ENCODE results near the gene MESP2.

The MESP2 gene, protein sequence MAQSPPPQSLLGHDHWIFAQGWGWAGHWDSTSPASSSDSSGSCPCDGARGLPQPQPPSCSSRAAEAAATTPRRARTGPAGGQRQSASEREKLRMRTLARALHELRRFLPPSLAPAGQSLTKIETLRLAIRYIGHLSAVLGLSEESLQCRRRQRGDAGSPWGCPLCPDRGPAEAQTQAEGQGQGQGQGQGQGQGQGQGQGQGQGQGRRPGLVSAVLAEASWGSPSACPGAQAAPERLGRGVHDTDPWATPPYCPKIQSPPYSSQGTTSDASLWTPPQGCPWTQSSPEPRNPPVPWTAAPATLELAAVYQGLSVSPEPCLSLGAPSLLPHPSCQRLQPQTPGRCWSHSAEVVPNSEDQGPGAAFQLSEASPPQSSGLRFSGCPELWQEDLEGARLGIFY

DNA sequence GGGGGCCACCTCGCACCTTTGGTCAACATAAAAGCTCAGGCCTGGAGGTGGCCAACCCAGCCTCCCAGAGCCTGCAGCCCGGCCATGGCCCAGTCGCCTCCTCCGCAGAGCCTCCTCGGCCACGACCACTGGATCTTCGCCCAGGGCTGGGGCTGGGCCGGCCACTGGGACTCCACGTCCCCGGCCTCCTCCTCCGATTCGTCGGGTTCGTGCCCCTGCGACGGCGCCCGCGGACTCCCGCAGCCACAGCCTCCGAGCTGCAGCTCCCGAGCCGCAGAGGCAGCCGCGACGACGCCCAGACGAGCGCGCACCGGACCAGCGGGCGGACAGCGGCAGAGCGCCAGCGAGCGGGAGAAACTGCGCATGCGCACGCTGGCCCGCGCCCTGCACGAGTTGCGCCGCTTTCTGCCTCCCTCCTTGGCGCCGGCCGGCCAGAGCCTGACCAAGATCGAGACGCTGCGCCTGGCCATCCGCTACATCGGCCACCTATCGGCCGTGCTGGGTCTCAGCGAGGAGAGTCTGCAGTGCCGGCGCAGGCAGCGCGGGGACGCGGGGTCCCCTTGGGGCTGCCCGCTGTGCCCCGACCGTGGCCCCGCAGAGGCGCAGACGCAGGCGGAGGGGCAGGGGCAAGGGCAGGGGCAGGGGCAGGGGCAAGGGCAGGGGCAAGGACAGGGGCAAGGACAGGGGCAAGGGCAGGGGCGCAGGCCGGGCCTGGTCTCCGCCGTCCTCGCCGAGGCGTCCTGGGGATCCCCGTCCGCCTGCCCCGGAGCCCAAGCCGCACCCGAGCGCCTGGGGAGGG is at the start of gene MESP2:
TSS of gene MESP2 (plus strand) at position 59 of the 799 bp plus-strand sequence. CDS start at position 85, 26 bp downstream.
- DNase-seq (ENCODE audit: low spot score) = peak; percentile 83

DNA sequence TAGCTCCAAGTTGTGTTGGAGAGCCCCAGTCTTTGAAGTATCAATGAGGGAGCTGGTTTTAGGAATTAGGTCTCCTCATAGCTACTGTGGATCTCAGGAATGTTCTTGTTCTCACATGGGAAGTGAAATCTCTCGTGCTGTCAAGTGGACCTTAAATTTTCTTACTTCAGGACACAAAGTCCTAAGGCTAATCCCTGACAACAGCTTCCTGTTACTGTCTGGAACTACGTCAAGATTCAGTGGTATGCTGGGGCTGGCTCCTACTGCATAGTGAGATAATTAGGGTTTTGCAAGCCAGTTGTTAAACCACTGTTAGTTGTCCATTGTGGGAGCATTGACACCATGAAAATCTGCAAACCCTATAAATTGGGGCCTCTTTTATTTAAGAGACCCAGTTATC is 47.9 kb upstream of the MESP2 start:
- no peak for DNase-seq (ENCODE audit: low spot score)

DNA sequence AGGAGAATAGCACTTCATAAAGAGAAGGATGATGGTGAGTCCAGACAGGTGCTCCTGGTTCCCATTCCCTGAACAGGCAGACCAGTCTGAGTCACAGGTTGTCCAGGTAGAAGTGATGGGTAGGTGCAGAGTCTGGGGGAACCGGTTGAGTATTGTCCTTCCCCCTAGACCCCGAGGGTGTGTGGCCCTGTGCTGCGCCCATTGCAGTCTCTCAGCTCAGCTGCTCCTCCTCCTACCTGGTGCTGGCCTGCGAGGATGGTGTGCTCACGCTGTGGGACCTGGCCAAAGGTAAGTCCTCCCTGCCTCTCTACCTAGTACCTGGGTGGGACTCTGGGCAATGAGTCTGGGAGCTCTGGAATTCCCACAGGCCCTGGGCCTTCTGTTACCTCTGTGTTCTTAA is 44.9 kb upstream of the MESP2 start:
- DNase-seq (ENCODE audit: low spot score) = no peak

DNA sequence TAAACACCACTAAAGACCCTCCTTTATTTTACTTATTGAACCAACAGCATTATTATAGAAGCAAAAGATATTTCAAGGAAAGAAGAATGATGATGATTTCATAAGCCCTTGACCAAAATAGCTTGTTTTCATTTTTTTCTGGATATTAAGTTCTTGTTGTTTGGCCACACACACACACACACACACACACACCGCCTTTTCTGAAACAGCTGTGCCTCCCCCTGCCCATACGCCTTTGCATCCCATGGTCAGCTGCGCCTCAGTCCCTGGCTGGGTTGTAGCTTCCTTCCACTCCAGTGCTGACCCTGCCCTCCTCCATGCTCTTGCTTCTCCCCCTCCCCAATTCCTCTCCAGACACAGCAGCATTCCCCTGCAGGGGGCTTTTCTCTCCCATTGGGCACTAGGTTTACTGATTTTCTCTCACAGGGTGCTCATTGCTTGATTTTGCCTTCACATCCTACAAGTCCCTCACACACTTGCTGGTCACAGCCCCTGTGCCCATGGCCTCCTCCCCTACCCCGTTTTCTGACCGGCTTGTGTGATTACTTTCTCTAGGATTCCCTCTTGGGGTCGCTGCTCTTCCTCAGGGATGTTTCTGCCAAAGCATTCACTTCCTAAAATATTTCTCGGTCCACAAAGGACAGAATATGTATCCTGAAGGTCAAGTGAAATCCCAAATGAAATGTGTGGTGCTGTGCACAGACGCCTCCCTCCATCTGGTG is 43.5 kb upstream of the MESP2 start:
- no peak for DNase-seq (ENCODE audit: low spot score)

DNA sequence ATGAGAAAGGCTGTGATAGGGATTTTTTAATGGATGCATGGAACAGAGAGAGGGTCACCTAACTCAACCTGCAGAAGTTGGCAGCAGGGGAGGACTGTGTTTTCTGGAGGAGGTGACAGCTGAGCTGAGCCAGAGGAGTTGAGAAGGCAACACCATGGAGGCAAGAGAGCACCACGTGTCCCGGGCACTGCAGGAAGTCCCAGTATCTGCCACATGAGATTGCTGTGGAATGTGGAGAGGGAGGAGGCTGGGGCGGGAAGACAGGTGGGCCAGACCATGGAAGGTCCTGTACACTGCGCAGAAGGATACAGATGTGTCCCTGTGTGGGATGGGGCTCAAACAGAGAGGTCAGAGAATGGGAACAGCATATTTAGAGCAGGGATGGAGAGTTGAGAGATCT is 40.4 kb upstream of the MESP2 start:
- no peak for DNase-seq (ENCODE audit: low spot score)

DNA sequence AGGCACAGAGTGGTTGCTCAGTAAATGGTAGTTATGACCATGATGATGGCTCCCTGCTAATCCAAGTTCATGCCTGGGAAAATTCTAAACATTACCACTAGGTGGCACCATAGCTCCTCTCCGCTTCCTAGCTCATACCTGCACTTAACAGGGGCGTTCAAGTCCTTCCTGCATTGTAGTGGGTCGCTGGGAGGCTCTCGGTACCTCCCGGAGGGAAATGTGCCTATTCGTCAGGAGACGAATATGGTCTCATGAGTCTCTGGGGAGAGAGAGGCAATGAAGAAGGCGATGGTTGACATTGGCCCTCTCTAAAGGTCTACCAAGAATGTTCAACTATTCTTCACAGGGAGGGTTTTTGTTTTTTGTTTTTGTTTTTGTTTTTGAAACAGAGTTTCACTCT is 36.0 kb upstream of the MESP2 start:
- peak; percentile 69 for DNase-seq (ENCODE audit: low spot score)

DNA sequence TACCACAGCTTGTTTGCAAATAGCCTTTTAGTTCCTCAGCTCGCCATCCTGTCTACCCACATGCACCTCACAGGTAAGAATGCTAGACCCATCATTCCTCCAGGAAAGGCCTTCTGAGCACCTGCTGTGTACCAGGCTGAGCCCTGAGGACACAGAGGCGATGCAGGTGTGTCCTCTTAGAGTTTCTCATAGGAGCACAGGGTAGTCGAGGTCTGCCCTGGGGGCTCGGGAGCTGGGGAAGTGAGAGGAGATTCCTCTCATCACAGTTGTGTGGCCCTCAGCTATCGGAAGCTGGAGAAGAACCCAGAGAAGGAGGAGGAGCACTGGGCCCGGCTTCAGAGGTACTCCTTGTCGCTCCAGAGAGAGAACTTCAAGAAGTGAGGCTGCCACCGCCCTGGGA is 33.1 kb upstream of the MESP2 start:
- DNase-seq (ENCODE audit: low spot score) = no peak

DNA sequence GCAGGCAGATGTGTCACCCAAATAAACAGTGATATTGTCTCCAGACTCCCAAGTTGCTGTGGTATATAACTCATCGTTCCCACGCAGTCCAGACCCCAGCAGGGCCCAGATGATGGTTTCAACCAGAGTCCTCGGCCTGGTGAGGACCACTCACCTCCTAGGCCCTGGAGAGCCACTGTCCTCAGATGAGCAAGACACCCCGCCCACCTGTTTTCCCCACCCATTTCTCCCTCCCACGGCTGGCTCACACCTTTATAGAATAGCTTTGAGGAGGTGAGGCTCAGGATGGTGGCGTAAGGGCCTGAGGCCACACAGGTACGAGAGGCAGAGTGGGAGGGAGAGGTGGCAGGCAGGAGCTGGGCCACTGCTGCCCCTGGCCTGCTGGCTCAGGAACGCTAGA is 32.5 kb upstream of the MESP2 start:
- DNase-seq (ENCODE audit: low spot score) = no peak

DNA sequence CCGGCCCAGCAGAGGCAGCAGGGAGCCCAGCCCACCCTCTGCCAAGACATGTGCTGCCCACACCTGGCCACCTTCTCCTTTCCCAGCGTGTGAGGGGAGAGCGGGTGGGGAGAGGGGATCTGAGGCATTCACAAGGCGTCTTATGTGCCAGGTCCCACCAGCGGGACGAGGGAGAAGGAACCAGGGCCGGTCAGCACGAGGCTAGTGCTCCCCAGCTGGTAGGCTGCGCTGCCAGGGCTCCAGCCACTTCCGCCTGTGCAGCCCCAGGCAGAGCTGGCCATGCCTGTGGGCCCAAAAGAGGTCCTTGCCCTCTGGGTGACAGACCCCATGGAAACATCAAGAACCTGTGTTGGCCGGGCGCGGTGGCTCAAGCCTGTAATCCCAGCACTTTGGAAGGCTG is 31.0 kb upstream of the MESP2 start:
- no peak for DNase-seq (ENCODE audit: low spot score)

DNA sequence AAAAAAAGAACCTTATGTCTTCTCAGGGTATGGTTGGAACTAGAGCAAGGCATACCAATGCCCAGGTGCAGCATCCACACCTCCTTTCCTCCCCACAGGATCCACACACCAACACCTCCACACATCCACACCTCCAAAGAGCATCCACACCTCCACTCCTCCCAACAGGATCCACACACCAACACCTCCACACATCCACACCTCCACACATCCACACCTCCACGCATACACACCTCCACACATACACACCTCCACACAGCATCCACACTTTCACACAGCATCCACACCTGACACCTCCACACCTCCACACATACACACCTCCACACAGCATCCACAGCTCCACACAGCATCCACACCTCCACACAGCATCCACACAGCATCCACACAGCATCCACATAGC is 30.4 kb upstream of the MESP2 start:
- DNase-seq (ENCODE audit: low spot score) = no peak

DNA sequence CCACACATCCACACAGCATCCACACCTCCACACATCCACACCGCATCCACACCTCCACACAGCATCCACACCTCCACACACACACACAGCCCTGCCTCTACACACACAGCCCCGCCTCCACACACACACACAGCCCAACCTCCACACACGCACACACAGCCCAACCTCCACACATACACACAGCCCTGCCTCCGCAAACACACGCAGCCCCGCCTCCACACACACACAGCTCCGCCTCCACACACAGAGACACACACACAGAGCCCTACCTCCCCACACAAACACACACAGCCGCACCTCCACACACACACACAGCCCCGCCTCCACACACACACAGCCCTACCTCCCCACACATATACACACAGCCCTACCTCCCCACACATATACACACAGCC is 29.7 kb upstream of the MESP2 start:
- DNase-seq (ENCODE audit: low spot score) = no peak

DNA sequence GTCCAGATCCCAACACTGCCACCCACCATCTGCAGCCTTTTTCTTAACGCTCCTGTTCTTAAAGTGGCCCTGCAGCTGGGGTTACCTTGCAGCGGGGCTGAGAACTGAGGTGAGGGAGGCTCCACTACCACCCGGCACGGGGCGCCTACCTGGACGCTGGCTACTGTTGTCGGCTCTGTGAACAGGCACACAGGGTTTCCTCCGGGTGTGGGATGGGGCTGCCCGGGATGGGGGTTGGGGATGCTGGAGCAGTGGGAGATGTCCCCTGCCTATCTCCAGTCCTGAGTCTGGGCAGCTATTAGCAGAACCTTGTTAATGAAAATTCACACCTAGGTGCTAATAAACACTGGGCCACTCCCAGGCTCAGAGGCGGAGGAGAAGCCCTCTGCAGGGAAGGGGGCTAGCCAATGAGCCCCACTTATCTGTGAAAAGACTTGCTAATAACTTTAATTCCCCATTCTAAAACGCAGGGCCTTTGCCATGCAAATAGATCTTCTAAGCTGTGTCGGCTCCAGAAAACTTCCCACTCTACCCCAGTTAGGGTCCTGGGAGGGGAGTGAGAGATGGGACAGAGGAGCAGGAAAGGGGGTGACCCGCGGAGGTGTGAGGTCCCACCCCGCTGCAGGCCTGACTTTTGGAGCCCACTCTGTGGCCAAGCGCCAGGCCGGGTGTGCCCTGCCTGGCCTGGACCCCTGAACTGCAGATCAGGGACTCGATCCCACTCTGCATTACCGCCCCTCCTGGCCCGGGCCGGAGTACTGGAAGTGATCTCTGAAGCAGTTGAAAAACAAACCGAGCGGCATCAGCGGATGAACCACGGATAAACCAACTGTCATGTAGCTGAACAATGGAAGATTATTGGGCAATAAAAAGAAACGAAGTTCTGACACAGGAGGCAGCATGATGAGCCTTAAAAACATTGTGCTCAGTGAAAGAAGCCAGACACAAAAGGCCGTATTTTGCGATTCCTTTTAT is 28.1 kb upstream of the MESP2 start:
- no peak for DNase-seq (ENCODE audit: low spot score)

DNA sequence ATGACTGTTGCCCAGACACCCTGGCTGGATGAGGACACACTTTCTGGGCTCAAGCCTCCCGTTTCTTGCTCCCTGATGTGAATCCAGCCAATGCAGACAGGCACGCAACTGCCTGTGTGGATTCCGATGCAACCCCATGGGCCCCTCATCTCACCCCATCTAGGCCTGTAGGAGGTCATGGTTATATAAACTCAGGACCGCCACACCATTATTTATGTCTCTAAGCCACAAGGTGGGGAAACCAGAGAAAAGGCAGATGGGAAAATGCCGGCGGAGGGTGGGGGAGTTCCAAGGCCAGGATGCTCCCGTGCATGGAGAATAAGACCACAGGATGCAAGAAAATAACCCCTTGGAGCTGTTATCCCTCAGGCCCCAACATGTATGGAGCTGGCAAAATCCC is 27.1 kb upstream of the MESP2 start:
- no peak for DNase-seq (ENCODE audit: low spot score)

DNA sequence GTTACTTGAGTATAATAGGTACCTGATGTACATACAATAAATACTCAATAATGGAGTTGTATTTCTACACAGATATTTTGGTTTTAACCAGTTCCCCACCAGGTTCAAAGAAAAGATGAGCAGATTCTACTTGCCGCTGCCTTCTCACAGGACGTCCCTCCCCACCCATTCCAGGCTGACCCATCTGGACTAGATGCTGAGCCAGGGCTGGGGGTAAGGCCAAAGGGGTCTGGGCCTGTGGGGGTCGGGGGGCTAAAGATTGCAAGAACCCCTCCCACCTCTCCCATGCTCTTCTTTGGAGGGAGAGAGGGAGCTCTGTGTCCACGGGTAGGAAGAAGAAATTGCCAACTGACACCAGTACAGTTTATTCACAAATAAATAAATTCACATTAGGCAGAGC is 26.6 kb upstream of the MESP2 start:
- DNase-seq (ENCODE audit: low spot score) = no peak

DNA sequence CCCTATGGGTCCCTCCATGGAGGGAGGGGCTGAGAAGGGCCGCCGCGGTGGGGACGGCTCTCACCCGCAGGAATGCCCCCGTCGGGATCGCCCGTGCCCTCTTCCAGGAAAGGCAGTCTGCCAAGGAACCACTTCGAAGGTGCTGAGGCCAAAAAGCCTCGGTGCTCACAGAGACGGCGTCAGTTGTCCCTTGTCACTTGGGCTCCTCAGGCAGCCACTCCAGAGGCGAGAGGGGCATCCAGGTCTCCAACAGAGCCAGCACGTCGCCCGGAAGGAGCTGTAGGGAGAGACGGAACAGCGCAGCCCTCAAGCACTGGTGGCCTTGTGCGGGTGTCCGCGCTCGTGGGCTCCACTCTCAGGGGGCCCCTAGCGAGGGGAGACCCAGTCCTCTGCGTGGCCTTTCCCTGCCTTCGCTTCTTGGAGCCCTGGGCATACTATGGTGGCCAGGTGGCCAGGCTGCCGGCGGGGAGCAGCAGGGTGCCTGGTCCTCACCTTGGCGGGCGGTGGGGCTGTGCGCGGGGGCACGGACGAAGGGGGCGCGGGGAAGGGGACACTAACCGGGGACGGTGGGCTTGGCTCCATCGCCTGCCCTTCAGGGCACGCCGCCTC is 26.1 kb upstream of the MESP2 start:
- no peak for DNase-seq (ENCODE audit: low spot score)

DNA sequence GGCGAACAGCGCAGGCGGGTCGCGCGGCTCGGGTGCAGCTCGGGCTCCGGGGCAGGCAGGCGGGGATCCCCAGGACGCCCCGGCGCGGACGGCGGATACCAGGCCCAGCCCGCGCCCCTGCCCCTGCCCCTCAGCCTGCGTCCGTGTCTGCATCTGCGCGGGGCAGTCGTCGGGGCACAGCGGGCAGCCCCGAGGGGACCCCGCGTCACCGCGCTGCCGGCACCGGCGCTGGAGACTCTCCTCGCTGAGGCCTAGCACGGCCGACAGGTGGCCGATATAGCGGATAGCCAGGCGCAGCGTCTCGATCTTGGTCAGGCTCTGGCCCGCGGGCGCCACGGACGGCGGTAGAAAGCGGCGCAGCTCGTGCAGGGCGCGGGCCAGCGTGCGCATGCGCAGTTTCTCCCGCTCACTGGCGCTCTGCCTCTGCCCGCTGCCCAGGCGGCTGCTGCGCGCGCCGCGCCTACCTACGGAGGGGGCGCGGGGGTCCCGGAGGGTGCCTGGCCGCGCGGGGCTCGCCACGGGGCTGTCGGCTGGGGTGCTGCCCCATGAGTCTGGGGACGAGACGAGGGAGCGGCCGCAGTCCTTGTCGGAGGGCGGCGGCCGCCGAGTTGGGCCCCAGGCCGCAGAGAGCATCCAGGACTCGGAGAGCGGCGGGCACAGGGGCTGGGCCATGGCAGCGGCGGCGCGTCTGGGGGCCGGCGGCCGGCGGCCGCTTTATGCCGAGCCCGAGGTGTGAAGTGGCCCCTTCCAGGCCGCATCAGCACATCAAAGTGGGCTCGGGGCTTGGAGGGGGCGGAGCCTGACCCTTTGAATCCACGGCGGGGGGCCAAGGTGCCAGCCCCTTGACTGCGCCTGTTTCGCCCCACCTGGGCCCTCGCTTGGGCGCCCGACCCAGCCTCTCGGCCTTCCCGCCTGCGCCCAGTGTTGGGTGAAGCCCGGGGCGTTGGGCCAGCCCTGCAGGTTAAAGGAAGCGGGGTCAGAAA is 25.3 kb upstream of the MESP2 start, which contains the start of gene MESP1:
TSS of gene MESP1 (minus strand) at position 690 of the 983 bp plus-strand sequence. CDS start at position 672, 18 bp downstream.
- DNase-seq (ENCODE audit: low spot score) = peak; percentile 95

DNA sequence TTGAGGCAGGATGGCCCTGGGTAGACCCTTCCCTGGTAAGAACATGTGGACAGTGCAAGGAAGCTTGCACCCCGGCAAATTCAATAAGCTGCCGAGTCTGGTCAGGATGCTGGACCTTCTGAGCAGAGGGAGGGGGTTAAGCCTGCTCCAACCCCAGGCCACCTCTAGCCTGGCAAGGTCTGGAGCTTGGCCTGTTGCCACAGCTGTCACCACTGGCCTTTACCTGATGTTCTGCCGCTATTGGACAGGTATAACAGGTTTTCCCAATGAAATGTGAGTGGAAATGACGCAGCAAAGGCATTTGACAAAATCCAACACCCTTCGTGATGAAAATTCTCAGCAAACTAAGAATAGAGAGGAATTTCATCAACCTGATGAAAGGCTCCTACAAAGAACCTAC is 24.4 kb upstream of the MESP2 start:
- no peak for DNase-seq (ENCODE audit: low spot score)

DNA sequence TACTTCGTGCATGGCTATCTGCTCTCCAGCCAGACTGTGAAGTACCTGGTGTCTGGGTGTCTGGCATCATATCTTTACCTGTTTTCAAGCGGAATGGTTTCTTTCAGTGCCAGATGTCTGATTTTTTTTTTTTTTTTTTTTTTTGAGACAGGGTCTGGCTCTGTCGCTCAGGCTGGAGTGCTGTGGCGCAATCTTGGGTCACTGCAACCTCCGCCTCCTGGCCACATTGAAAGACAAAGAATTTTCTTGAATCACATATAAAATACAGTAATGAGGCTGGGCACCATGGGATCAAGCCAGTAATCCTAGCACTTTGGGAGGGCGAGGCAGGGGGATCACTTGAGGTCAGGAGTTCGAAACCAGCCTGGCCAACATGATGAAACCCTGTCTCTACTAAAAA is 22.3 kb upstream of the MESP2 start:
- DNase-seq (ENCODE audit: low spot score) = no peak

DNA sequence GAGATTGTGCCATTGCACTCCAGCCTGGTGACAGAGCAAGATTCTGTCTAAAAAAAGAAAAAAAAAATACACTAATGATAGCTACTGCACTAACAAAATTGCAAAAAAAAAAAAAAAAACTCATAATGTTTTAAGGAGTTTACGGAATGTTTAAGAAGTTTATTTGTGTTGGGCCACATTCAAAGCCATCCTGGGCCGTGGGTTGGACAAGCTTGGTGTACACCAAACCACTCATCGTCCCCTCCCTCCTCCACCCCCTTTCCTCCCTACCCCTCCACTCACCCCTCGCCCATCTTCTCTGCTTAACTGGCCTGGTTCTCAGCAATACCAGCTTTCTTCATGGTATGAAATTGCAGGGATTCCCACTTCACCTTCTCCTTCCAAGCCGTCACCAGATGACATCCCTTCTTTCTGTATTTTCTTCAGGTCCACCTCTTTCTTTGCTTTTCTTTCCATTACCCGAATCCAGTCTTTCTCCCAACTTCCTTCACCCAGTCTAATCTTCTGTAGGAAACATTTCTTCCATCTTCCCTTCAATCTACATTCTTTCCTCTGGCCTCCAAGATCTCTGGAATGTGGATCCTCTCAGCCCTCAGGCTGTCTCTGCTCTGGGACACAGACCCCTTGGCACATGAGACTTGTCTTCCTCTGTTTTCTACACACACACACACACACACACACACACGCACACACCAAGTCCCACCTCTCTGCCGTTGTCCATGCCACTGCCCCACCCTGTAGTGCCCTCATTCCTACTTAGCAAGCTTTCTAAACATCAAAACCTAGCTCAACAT is 21.6 kb upstream of the MESP2 start:
- no peak for DNase-seq (ENCODE audit: low spot score)
